ENCODE data around the gene SPR.
"Not testable (repeated sequence)": the region's sequence is repeated elsewhere in the genome, so short reads cannot be mapped to it uniquely, and the experiment has no call there.

Gene SPR

GRCh38 chr2:72889991-72890390 lies 2.8 kb downstream of the SPR start:
- no peak for DNase-seq

GRCh38 chr2:72891091-72891818 lies 4.0 kb downstream of the SPR start:
- no peak for DNase-seq

GRCh38 chr2:72892506-72893173 lies 5.4 kb downstream of the SPR start:
- DNase-seq, result peak; percentile 47 to 54

- peak in 1 of 2 donors; percentile 38 for DNase-seq
Measured at GRCh38 chr2:72893594-72894319, 6.5 kb downstream of the SPR start.

GRCh38 chr2:72894514-72894913 lies 7.3 kb downstream of the SPR start:
- DNase-seq, result no peak

GRCh38 chr2:72895154-72895553 lies 7.9 kb downstream of the SPR start:
- DNase-seq, result no peak

- DNase-seq, result no peak
Measured at GRCh38 chr2:72895759-72896281, 8.6 kb downstream of the SPR start.

- no peak for DNase-seq
Measured at GRCh38 chr2:72896446-72896845, 9.2 kb downstream of the SPR start.

- DNase-seq, result no peak
Measured at GRCh38 chr2:72897785-72898584, 10.8 kb downstream of the SPR start.

- DNase-seq, result no peak
Measured at GRCh38 chr2:72898585-72898906, 11.3 kb downstream of the SPR start.

GRCh38 chr2:72900191-72900825 lies 13.1 kb downstream of the SPR start:
- DNase-seq, result no peak

GRCh38 chr2:72901426-72901825 lies 14.2 kb downstream of the SPR start:
- no peak for DNase-seq

GRCh38 chr2:72907369-72907768 lies 20.2 kb downstream of the SPR start:
- not testable (repeated sequence) for DNase-seq

GRCh38 chr2:72908741-72909140 lies 21.5 kb downstream of the SPR start:
- DNase-seq, result no peak

- no peak for DNase-seq
Measured at GRCh38 chr2:72911256-72911655, 24.0 kb downstream of the SPR start.

- DNase-seq, result no peak
Measured at GRCh38 chr2:72913486-72914205, 26.4 kb downstream of the SPR start.

GRCh38 chr2:72914206-72914559 lies 27.0 kb downstream of the SPR start:
- DNase-seq, result no peak

- no peak for DNase-seq
Measured at GRCh38 chr2:72914589-72915319, 27.5 kb downstream of the SPR start.

GRCh38 chr2:72915320-72915906 lies 28.2 kb downstream of the SPR start:
- DNase-seq, result no peak

GRCh38 chr2:72915907-72916742 lies 28.9 kb downstream of the SPR start:
- DNase-seq, result peak; percentile 34 to 42
